Measurements from ENCODE around the gene TAOK3.
A peak's percentile ranks its signal among the peaks of the same experiment; 100 is the strongest.

The TAOK3 gene

GRCh38 chr12:118371321-118372282 is 1.1 kb downstream of the TAOK3 start:
- H3K27ac ChIP-seq (ENCODE audit: low read length): no peak overlapping the region
- peaks cover 2% of the 10 kb centered on the region for H3K79me2 ChIP-seq (ENCODE audit: low read length)

DNA sequence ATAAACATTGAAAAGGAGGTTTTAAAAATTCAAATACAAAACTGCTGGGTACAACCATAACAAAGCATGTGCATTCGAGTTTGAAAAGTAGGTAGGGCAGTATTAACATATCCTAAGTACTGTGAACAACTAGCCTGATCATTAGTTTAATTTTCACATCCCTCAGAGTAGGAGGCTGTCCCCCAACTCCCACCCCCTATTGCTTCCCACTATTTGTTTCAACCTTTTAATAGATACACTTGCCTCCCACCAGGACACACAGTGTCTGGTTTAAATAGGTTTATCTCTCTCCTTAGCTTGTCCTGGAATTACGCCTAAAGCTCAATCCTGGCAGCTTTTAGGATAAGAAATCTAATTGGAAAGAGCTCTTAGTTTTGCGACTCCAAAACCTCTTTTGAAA is 2.1 kb downstream of the TAOK3 start:
- Histone ChIP-seq H3K9me3 (ENCODE audit: insufficient read depth, low read length) (no peaks in the 10 kb centered on the region), H3K27ac (ENCODE audit: low read length) (no peak overlapping the region), H4K20me1 (ENCODE audit: insufficient read depth, low read length) (no peaks in the 10 kb centered on the region), H3K4me3 (ENCODE audit: low read length) (no peak overlapping the region), H3K27me3 (ENCODE audit: low read depth, low read length) (peaks cover 8% of the 10 kb centered on the region; the same call in 1 of the 2 replicates), H2AFZ (ENCODE audit: low read depth, low read length) (no peak overlapping the region), H3K79me2 (ENCODE audit: low read length) (no peaks in the 10 kb centered on the region; the same call in 1 of the 2 replicates), H3K4me2 (ENCODE audit: low read length) (peak overlapping the region; percentile 85; the same call in 1 of the 2 replicates), H3K36me3 (replicated peaks; ENCODE audit: low read depth, low read length) (no peaks in the 10 kb centered on the region), H3K9ac (ENCODE audit: low read length) (no peak overlapping the region), H3K4me1 (ENCODE audit: low read length) (peaks cover 20% of the 10 kb centered on the region)
- no peak for TF ChIP-seq EZH2phosphoT487 (IDR thresholded peaks at IDR 0.05; ENCODE audit: low read depth)
- TF ChIP-seq CTCF (IDR thresholded peaks at IDR 0.05; ENCODE audit: low read depth, low read length): no peak

More at GRCh38 chr12:118371321-118372282, 1.1 kb downstream of the TAOK3 start:
- Histone ChIP-seq H3K9ac (ENCODE audit: low read length) (peak overlapping the region; percentile 65), H3K9me3 (ENCODE audit: insufficient read depth, low read length) (no peaks in the 10 kb centered on the region), H3K4me1 (ENCODE audit: low read length) (peaks cover 22% of the 10 kb centered on the region), H4K20me1 (ENCODE audit: insufficient read depth, low read length) (no peaks in the 10 kb centered on the region), H3K36me3 (replicated peaks; ENCODE audit: low read depth, low read length) (no peaks in the 10 kb centered on the region), H3K4me3 (ENCODE audit: low read length) (peak overlapping the region; percentile 91), H3K4me2 (ENCODE audit: low read length) (peak overlapping the region; percentile 85), H2AFZ (ENCODE audit: low read depth, low read length) (peak overlapping the region; percentile 41; the same call in 1 of the 2 replicates), H3K27me3 (ENCODE audit: low read depth, low read length) (peaks cover 8% of the 10 kb centered on the region; the same call in 1 of the 2 replicates)
- TF ChIP-seq EZH2phosphoT487 (IDR thresholded peaks at IDR 0.05; ENCODE audit: low read depth) (no peak), CTCF (IDR thresholded peaks at IDR 0.05; ENCODE audit: low read depth, low read length) (no peak)

- peaks cover 8% of the 10 kb centered on the region; the same call in 1 of the 2 replicates for H3K27me3 ChIP-seq (ENCODE audit: low read depth, low read length)
- H3K79me2 ChIP-seq (ENCODE audit: low read length): no peaks in the 10 kb centered on the region; the same call in 1 of the 2 replicates
- H3K9ac ChIP-seq (ENCODE audit: low read length): no peak overlapping the region
- H3K36me3 ChIP-seq (replicated peaks; ENCODE audit: low read depth, low read length): no peaks in the 10 kb centered on the region
- H4K20me1 ChIP-seq (ENCODE audit: insufficient read depth, low read length): no peaks in the 10 kb centered on the region
- H3K4me3 ChIP-seq (ENCODE audit: low read length): no peak overlapping the region
- H3K4me1 ChIP-seq (ENCODE audit: low read length): peaks cover 9% of the 10 kb centered on the region
- no peak overlapping the region for H3K4me2 ChIP-seq (ENCODE audit: low read length)
- H2AFZ ChIP-seq (ENCODE audit: low read depth, low read length): no peak overlapping the region
- no peak overlapping the region for H3K27ac ChIP-seq (ENCODE audit: low read length)
- TF ChIP-seq EZH2phosphoT487 (IDR thresholded peaks at IDR 0.05; ENCODE audit: low read depth): no peak
- TF ChIP-seq CTCF (IDR thresholded peaks at IDR 0.05; ENCODE audit: low read depth, low read length): no peak
- H3K9me3 ChIP-seq (ENCODE audit: insufficient read depth, low read length): no peaks in the 10 kb centered on the region
These were observed 3.9 kb downstream of the TAOK3 start for GRCh38 chr12:118368821-118369220.

GRCh38 chr12:118361889-118362288 is 10.8 kb downstream of the TAOK3 start:
- H3K79me2 ChIP-seq (ENCODE audit: low read length): peaks cover 20% of the 10 kb centered on the region
- no peaks in the 10 kb centered on the region for H4K20me1 ChIP-seq (ENCODE audit: insufficient read depth, low read length)
- no peaks in the 10 kb centered on the region for H3K36me3 ChIP-seq (replicated peaks; ENCODE audit: low read depth, low read length)
- TF ChIP-seq EZH2phosphoT487 (IDR thresholded peaks at IDR 0.05; ENCODE audit: low read depth): no peak
- TF ChIP-seq CTCF (IDR thresholded peaks at IDR 0.05; ENCODE audit: low read depth, low read length): no peak
- H3K9me3 ChIP-seq (ENCODE audit: insufficient read depth, low read length): no peaks in the 10 kb centered on the region
- no peaks in the 10 kb centered on the region for H3K27me3 ChIP-seq (ENCODE audit: low read depth, low read length)
- no peak overlapping the region for H3K4me3 ChIP-seq (ENCODE audit: low read length)
- H2AFZ ChIP-seq (ENCODE audit: low read depth, low read length): no peak overlapping the region
- H3K4me2 ChIP-seq (ENCODE audit: low read length): no peak overlapping the region
- H3K27ac ChIP-seq (ENCODE audit: low read length): no peak overlapping the region
- H3K4me1 ChIP-seq (ENCODE audit: low read length): peaks cover 24% of the 10 kb centered on the region
- no peak overlapping the region for H3K9ac ChIP-seq (ENCODE audit: low read length)
